WTC11 (cell line): ENCODE results near the gene ADGRV1. TPM values are rescaled to one million over a fixed set of nuclear protein-coding genes. Genes with fewer than 3 reads are reported as not detected.

Experiments
- ATAC-seq: fragments of 200-7000 bp; cut with Tn5 transposase; 2 replicates; pipeline ENCODE4 v1.10.0; 2021; ENCODE audit warnings: mild to moderate bottlenecking, moderate library complexity
- CTCF ChIA-PET: fragments of 300-600 bp; sonication (Branson Sonifier 250); formaldehyde crosslinking; loops from one replicate; lab custom pipeline; 2021; ENCODE audit warnings: antibody characterized with exemption; lab: Charles Lee
- POLR2A ChIA-PET: fragments of 350-600 bp; sonication (Branson Sonifier 250); formaldehyde crosslinking; loops from one replicate; lab custom pipeline; 2021; ENCODE audit warnings: antibody characterized with exemption; lab: Charles Lee
- DNase-seq: peaks from one replicate; pipeline ENCODE4 v3.0.0; 2021; ENCODE audit warnings: low spot score
- H3K27ac Mint-ChIP-seq: 2 replicates; pipeline ENCODE4 v1.8.0; 2021; ENCODE audit warnings: mixed read lengths
- H3K27me3 Mint-ChIP-seq: 2 replicates; pipeline ENCODE4 v1.8.0; 2021; ENCODE audit warnings: low read depth, mild to moderate bottlenecking, moderate library complexity, mixed read lengths
- H3K36me3 Mint-ChIP-seq: 2 replicates; pipeline ENCODE4 v1.8.0; 2021; ENCODE audit warnings: mixed read lengths
- H3K4me1 Mint-ChIP-seq: 2 replicates; pipeline ENCODE4 v1.8.0; 2022; ENCODE audit warnings: mixed read lengths
- H3K4me3 Mint-ChIP-seq: 2 replicates; pipeline ENCODE4 v1.8.0; 2021; ENCODE audit warnings: mild to moderate bottlenecking, moderate library complexity, mixed read lengths
- H3K9me3 Mint-ChIP-seq: 2 replicates; pipeline ENCODE4 v1.8.0; 2021; ENCODE audit warnings: mixed read lengths
- ATF3 ChIP-seq: sonication (generic); formaldehyde crosslinking; conservative IDR thresholded peaks from 2 replicates; pipeline ENCODE4 v1.8.1; 2022; ENCODE audit warnings: mild to moderate bottlenecking, missing genetic modification reagents
- E2F5 ChIP-seq: sonication (generic); formaldehyde crosslinking; IDR thresholded peaks from 2 replicates; pipeline ENCODE4 v1.8.1; 2022; ENCODE audit warnings: mild to moderate bottlenecking, moderate library complexity, missing genetic modification reagents
- ERG ChIP-seq: fragments of 250-450 bp; sonication (Bioruptor Pico); IDR thresholded peaks from 2 replicates; pipeline ENCODE4 v1.8.0; 2021; ENCODE audit warnings: mild to moderate bottlenecking
- ETV6 ChIP-seq: sonication (generic); formaldehyde crosslinking; IDR thresholded peaks from 2 replicates; pipeline ENCODE4 v1.8.1; 2022; ENCODE audit warnings: mild to moderate bottlenecking, missing genetic modification reagents
- FOXP4 ChIP-seq: sonication (generic); formaldehyde crosslinking; IDR thresholded peaks from 2 replicates; pipeline ENCODE4 v1.8.0; 2022; ENCODE audit warnings: mild to moderate bottlenecking, missing genetic modification reagents
- HMGXB4 ChIP-seq: sonication (generic); formaldehyde crosslinking; IDR thresholded peaks from 2 replicates; pipeline ENCODE4 v1.8.1; 2023; ENCODE audit warnings: mild to moderate bottlenecking, moderate library complexity, missing genetic modification reagents
- JUN ChIP-seq: sonication (generic); formaldehyde crosslinking; IDR thresholded peaks from 2 replicates; pipeline ENCODE4 v1.8.0; 2023; ENCODE audit warnings: mild to moderate bottlenecking, missing genetic modification reagents
- PRDM15 ChIP-seq: sonication (generic); formaldehyde crosslinking; IDR thresholded peaks from 2 replicates; pipeline ENCODE4 v1.8.0; 2022; ENCODE audit warnings: missing genetic modification reagents
- RORB ChIP-seq: fragments of 250-450 bp; sonication (Bioruptor Pico); IDR thresholded peaks from 2 replicates; pipeline ENCODE4 v1.9.0; 2021; ENCODE audit warnings: mild to moderate bottlenecking
- STAT6 ChIP-seq: sonication (generic); formaldehyde crosslinking; conservative IDR thresholded peaks from 2 replicates; pipeline ENCODE4 v1.8.1; 2023; ENCODE audit warnings: mild to moderate bottlenecking, low read depth, missing genetic modification reagents, moderate library complexity
- USF2 ChIP-seq: sonication (generic); formaldehyde crosslinking; IDR thresholded peaks from 2 replicates; pipeline ENCODE4 v1.8.1; 2023; ENCODE audit warnings: mild to moderate bottlenecking, missing genetic modification reagents, moderate library complexity
- ZBTB43 ChIP-seq: sonication (generic); formaldehyde crosslinking; IDR thresholded peaks from 2 replicates; pipeline ENCODE4 v1.8.1; 2023; ENCODE audit warnings: mild to moderate bottlenecking, missing genetic modification reagents
- ZNF138 ChIP-seq: sonication (generic); formaldehyde crosslinking; conservative IDR thresholded peaks from 2 replicates; pipeline ENCODE4 v1.8.1; 2022; ENCODE audit warnings: mild to moderate bottlenecking, moderate library complexity, missing genetic modification reagents
- ZNF425 ChIP-seq: fragments of 250-450 bp; sonication (Bioruptor Pico); conservative IDR thresholded peaks from 2 replicates; pipeline ENCODE4 v1.9.0; 2021; ENCODE audit warnings: mild to moderate bottlenecking
- ZNF512 ChIP-seq: sonication (generic); formaldehyde crosslinking; IDR thresholded peaks from 2 replicates; pipeline ENCODE4 v1.8.1; 2022; ENCODE audit warnings: missing genetic modification reagents, borderline replicate concordance
- total RNA-seq: library from RNA; stranded (reverse); gene quantifications from 3 replicates; pipeline ENCODE4 v1.2.3, GENCODE V29; 2021

The ADGRV1 gene
- total RNA-seq, 1 experiment from 2014 or later = 74.5 TPM

- TF ChIP-seq PRDM15 (no peak), HMGXB4 (CRISPR knock-in tag) (no peak), E2F5 (CRISPR knock-in tag) (no peak), FOXP4 (no peak), ATF3 (CRISPR knock-in tag) (no peak), ETV6 (no peak), ZNF425 (CRISPR knock-in tag) (no peak), ZNF512 (CRISPR knock-in tag) (no peak)
- TF ChIP-seq, all 79 proteins: peak for 0
Observed at GRCh38 chr5:91095786-91096385, 537.3 kb downstream of the ADGRV1 start (continued).

- H3K9me3 Mint-ChIP-seq = no peaks in the 10 kb centered on the region
- H3K4me3 Mint-ChIP-seq = no peak overlapping the region
- ATAC-seq = no peak
- H3K36me3 Mint-ChIP-seq = peaks cover 6% of the 10 kb centered on the region; the same call in 1 of the 2 replicates
- POLR2A ChIA-PET = no interaction called here
- CTCF ChIA-PET = interaction anchor here (0.7 to 1.9 kb wide), 3 partner anchors 25 to 287 kb away, joined by 5 to 7 read pairs (median 6); no protein-coding TSS in a partner anchor
- no peak for DNase-seq
- H3K27me3 Mint-ChIP-seq = no peaks in the 10 kb centered on the region
- H3K27ac Mint-ChIP-seq = no peak overlapping the region
- H3K4me1 Mint-ChIP-seq = peaks cover 53% of the 10 kb centered on the region
- TF ChIP-seq ZBTB43 (no peak), JUN (no peak), USF2 (no peak), ZNF138 (CRISPR knock-in tag) (no peak), STAT6 (no peak), ERG (CRISPR knock-in tag) (no peak), RORB (CRISPR knock-in tag) (no peak)
Observed at GRCh38 chr5:91098541-91098940, 539.9 kb downstream of the ADGRV1 start.
